ENCODE results near the gene NDUFB8.

DNA sequence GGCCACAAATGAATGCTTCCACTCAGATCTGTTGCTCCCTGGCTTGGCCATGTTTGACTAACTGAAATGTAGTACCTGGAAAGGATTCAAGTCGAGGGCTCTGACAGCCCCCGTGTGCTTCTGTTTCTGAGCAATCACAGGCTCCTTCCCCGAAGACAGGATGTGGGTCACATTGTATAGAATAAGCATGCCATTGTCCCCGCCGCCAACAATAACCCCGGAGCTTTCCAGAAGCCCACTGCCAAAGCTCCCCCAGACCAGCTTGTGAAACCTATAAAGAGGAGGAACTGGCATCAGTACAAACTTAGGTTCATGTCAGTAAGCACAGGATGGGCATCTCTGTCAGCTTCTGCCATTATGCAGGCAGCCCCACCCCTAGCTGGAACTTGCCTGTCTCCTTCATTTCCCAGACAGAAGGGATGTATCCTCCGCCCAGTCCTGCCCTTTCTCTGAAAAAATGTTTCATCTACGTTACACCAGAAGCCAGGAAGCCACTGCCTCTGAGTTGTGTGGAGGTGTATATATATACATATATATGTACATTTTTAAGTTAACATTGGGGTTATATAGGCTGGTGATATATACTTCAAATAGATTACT, 20.3 kb downstream of the NDUFB8 start:
- TF ChIP-seq, protein P1, sequence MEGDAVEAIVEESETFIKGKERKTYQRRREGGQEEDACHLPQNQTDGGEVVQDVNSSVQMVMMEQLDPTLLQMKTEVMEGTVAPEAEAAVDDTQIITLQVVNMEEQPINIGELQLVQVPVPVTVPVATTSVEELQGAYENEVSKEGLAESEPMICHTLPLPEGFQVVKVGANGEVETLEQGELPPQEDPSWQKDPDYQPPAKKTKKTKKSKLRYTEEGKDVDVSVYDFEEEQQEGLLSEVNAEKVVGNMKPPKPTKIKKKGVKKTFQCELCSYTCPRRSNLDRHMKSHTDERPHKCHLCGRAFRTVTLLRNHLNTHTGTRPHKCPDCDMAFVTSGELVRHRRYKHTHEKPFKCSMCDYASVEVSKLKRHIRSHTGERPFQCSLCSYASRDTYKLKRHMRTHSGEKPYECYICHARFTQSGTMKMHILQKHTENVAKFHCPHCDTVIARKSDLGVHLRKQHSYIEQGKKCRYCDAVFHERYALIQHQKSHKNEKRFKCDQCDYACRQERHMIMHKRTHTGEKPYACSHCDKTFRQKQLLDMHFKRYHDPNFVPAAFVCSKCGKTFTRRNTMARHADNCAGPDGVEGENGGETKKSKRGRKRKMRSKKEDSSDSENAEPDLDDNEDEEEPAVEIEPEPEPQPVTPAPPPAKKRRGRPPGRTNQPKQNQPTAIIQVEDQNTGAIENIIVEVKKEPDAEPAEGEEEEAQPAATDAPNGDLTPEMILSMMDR (IDR thresholded peaks at IDR 0.05): no peak
- no peak for TF ChIP-seq EZH2 (IDR thresholded peaks at IDR 0.05; ENCODE audit: borderline replicate concordance, insufficient read depth, low read depth, low read length, poor library complexity, severe bottlenecking)
